Motor neuron (in vitro differentiated cells): ENCODE measurements around the gene RYR3. TPM values are rescaled to one million over a fixed set of nuclear protein-coding genes. Genes with fewer than 3 reads are reported as not detected.

Source experiments
- ATAC-seq, 8 experiments: fragments of 200-7000 bp; cut with Tn5 transposase; replicated peaks in 6 of 8; 2 replicates each; pipeline ENCODE4 v1.8.0; 2021; ENCODE audit warnings: mild to moderate bottlenecking in 8 of 8, moderate library complexity in 8 of 8
- H3K27ac ChIP-seq, 2 donors: fragments of 250-450 bp; sonication (Bioruptor Pico); 2 replicates each; pipeline ENCODE4 v1.9.0; 2021; ENCODE audit warnings: antibody characterized with exemption in 2 of 2, mild to moderate bottlenecking in 2 of 2, moderate library complexity in 1 of 2
- H3K4me1 ChIP-seq, 2 donors: fragments of 250-450 bp; sonication (Bioruptor Pico); replicated peaks in 1 of 2; 2 replicates each; pipeline ENCODE4 v1.6.1; 2021; ENCODE audit warnings: antibody characterized with exemption in 2 of 2, mild to moderate bottlenecking in 2 of 2, moderate library complexity in 1 of 2
- H3K4me3 ChIP-seq, 5 donors: fragments of 250-450 bp; sonication (Bioruptor Pico); 2 replicates each; pipeline ENCODE4 v1.9.0; 2021; ENCODE audit warnings: antibody characterized with exemption in 5 of 5, mild to moderate bottlenecking in 5 of 5, moderate library complexity in 4 of 5
- WGBS, 10 experiments: fragments of 450-650 bp; shearing (Covaris generic); methylation state at CpG; one replicate each; pipeline ENCODE4 v1.0.0; 2022; 5-methylcytosine and 5-hydroxymethylcytosine counted together
- in situ Hi-C, 9 experiments: fragments of 400-800 bp; cut with MboI; loops; one replicate each; pipeline ENCODE4 v1.15.0; 2021; ENCODE audit warnings: low sequenced_read_pairs in 9 of 9, low pct_unique_long_range_greater_than_20kb in 2 of 9; ENCODE audit not compliant: unreplicated experiment in 9 of 9
- total RNA-seq, 8 experiments: library from RNA; unstranded; fragments of 300-600 nt; gene quantifications; 2 replicates each; pipeline versions ENCODE4 v1.2.3 to v1.2.4, GENCODE V29; 2022

The RYR3 gene
- total RNA-seq, 8 experiments from 2014 or later: 0.51 to 5.8 (median 2.2) TPM

- 0 to 55% (median 18%) methylated on average over 2 to 8 of the region's 9 CpGs for WGBS, 10 experiments
- Histone ChIP-seq H3K27ac (no peak overlapping the region), H3K4me1 (peaks cover 7 to 8% of the 10 kb centered on the region in 2 donors), H3K4me3 (no peak overlapping the region)
- in situ Hi-C loops: loop anchor here in 1 of 9 experiments (25.0 kb wide), 1 partner anchor 98 kb away; no protein-coding TSS in a partner anchor
- peak in 7 of 8 experiments; percentile 25 to 68 (median 47) for ATAC-seq
These were observed 524.4 kb downstream of the RYR3 start for GRCh38 chr15:33834892-33835743.

- in situ Hi-C loops: loop anchor here in 1 of 9 experiments (25.0 kb wide), 1 partner anchor 100 kb away; no protein-coding TSS in a partner anchor
- ATAC-seq: no peak
- Histone ChIP-seq H3K4me3 (no peak overlapping the region), H3K27ac (no peak overlapping the region), H3K4me1 (peaks cover 7 to 8% of the 10 kb centered on the region in 2 donors)
- WGBS, 10 experiments: 57 to 100% (median 83%) methylated on average over 1 of the region's 1 CpG; no CpG with 5 or more reads in 5 of the 10 experiments
These were observed 526.5 kb downstream of the RYR3 start for GRCh38 chr15:33837294-33837693.

- ATAC-seq: no peak
- Histone ChIP-seq H3K4me3 (no peak overlapping the region), H3K4me1 (peaks cover 7 to 8% of the 10 kb centered on the region in 2 donors), H3K27ac (no peak overlapping the region)
- in situ Hi-C loops: loop anchor here in 1 of 9 experiments (25.0 kb wide), 1 partner anchor 102 kb away; no protein-coding TSS in a partner anchor
- 70 to 100% (median 94%) methylated on average over 2 of the region's 2 CpGs; no CpG with 5 or more reads in 2 of the 10 experiments for WGBS, 10 experiments
These were observed 528.8 kb downstream of the RYR3 start for GRCh38 chr15:33839540-33839939.

GRCh38 chr15:33840615-33841014 is 529.8 kb downstream of the RYR3 start:
- WGBS, 10 experiments: 52 to 100% (median 78%) methylated on average over 1 to 3 of the region's 3 CpGs

GRCh38 chr15:33844186-33844585 is 533.4 kb downstream of the RYR3 start:
- no peaks in the 10 kb centered on the region for H3K4me1 ChIP-seq
- peak in 1 of 8 experiments; percentile 46 for ATAC-seq
- no peak overlapping the region for H3K4me3 ChIP-seq
- no peak overlapping the region for H3K27ac ChIP-seq
- in situ Hi-C loops: loop anchor here in 1 of 9 experiments (25.0 kb wide), 1 partner anchor 107 kb away; no protein-coding TSS in a partner anchor
- WGBS, 10 experiments: 16 to 92% (median 47%) methylated on average over 1 to 4 of the region's 4 CpGs

More at GRCh38 chr15:33840615-33841014, 529.8 kb downstream of the RYR3 start:
- no peak for ATAC-seq
- no peak overlapping the region for H3K27ac ChIP-seq
- in situ Hi-C loops: loop anchor here in 1 of 9 experiments (25.0 kb wide), 1 partner anchor 103 kb away; no protein-coding TSS in a partner anchor
- H3K4me1 ChIP-seq: peaks cover under 1 to 3% of the 10 kb centered on the region in 2 donors
- H3K4me3 ChIP-seq: no peak overlapping the region

GRCh38 chr15:33844597-33844996 is 533.8 kb downstream of the RYR3 start:
- Histone ChIP-seq H3K4me1 (no peaks in the 10 kb centered on the region), H3K27ac (no peak overlapping the region), H3K4me3 (no peak overlapping the region)
- in situ Hi-C loops: loop anchor here in 1 of 9 experiments (25.0 kb wide), 1 partner anchor 107 kb away; no protein-coding TSS in a partner anchor
- WGBS, 10 experiments: 51 to 100% (median 87%) methylated on average over 1 to 4 of the region's 4 CpGs; no CpG with 5 or more reads in 2 of the 10 experiments
- ATAC-seq: no peak

GRCh38 chr15:33846142-33846541 is 535.4 kb downstream of the RYR3 start:
- H3K4me1 ChIP-seq: no peaks in the 10 kb centered on the region
- ATAC-seq: peak in 3 of 8 experiments; percentile 87 to 98 (median 97)
- WGBS, 10 experiments: 60 to 100% (median 92%) methylated on average over 1 of the region's 2 CpGs; no CpG with 5 or more reads in 4 of the 10 experiments
- H3K27ac ChIP-seq: no peak overlapping the region
- in situ Hi-C loops: loop anchor here in 1 of 9 experiments (25.0 kb wide), 1 partner anchor 109 kb away; no protein-coding TSS in a partner anchor
- H3K4me3 ChIP-seq: no peak overlapping the region

- ATAC-seq: peak in 2 of 8 experiments; percentile 32 to 73
- WGBS, 10 experiments: 60 to 96% (median 79%) methylated on average over 1 to 6 of the region's 6 CpGs; no CpG with 5 or more reads in 1 of the 10 experiments
- in situ Hi-C loops: loop anchor here in 1 of 9 experiments (25.0 kb wide), 1 partner anchor 110 kb away; no protein-coding TSS in a partner anchor
- Histone ChIP-seq H3K4me1 (no peaks in the 10 kb centered on the region), H3K27ac (no peak overlapping the region), H3K4me3 (no peak overlapping the region)
These were observed 536.1 kb downstream of the RYR3 start for GRCh38 chr15:33846862-33847261.

GRCh38 chr15:33848011-33848410 is 537.2 kb downstream of the RYR3 start:
- no peak overlapping the region for H3K27ac ChIP-seq
- ATAC-seq: no peak
- 52 to 100% (median 95%) methylated on average over 1 to 3 of the region's 3 CpGs; no CpG with 5 or more reads in 5 of the 10 experiments for WGBS, 10 experiments
- in situ Hi-C loops: loop anchor here in 1 of 9 experiments (25.0 kb wide), 1 partner anchor 111 kb away; no protein-coding TSS in a partner anchor
- H3K4me1 ChIP-seq: no peaks in the 10 kb centered on the region
- no peak overlapping the region for H3K4me3 ChIP-seq

GRCh38 chr15:33851079-33851478 is 540.3 kb downstream of the RYR3 start:
- no peak overlapping the region for H3K27ac ChIP-seq
- 43 to 100% (median 83%) methylated on average over 1 of the region's 1 CpG; no CpG with 5 or more reads in 3 of the 10 experiments for WGBS, 10 experiments
- no peaks in the 10 kb centered on the region for H3K4me1 ChIP-seq
- no peak for ATAC-seq
- in situ Hi-C loops: no loop called here
- no peak overlapping the region for H3K4me3 ChIP-seq

GRCh38 chr15:33852094-33852493 is 541.3 kb downstream of the RYR3 start:
- H3K4me3 ChIP-seq: no peak overlapping the region
- WGBS, 10 experiments: 57 to 83% (median 71%) methylated on average over 1 of the region's 1 CpG; no CpG with 5 or more reads in 3 of the 10 experiments
- H3K27ac ChIP-seq: no peak overlapping the region
- peak in 1 of 8 experiments; percentile 23 for ATAC-seq
- in situ Hi-C loops: no loop called here
- no peaks in the 10 kb centered on the region for H3K4me1 ChIP-seq

- H3K27ac ChIP-seq: no peak overlapping the region
- in situ Hi-C loops: no loop called here
- H3K4me1 ChIP-seq: no peaks in the 10 kb centered on the region
- H3K4me3 ChIP-seq: no peak overlapping the region
- ATAC-seq: peak in 2 of 8 experiments; percentile 87
- 6 to 80% (median 77%) methylated on average over 1 to 2 of the region's 2 CpGs; no CpG with 5 or more reads in 7 of the 10 experiments for WGBS, 10 experiments
These were observed 541.8 kb downstream of the RYR3 start for GRCh38 chr15:33852570-33852969.

GRCh38 chr15:33857726-33858125 is 547.0 kb downstream of the RYR3 start:
- in situ Hi-C loops: no loop called here
- H3K4me3 ChIP-seq: no peak overlapping the region
- no peaks in the 10 kb centered on the region for H3K4me1 ChIP-seq
- ATAC-seq: no peak
- 90 to 100% (median 95%) methylated on average over 1 to 13 of the region's 13 CpGs; no CpG with 5 or more reads in 2 of the 10 experiments for WGBS, 10 experiments
- no peak overlapping the region for H3K27ac ChIP-seq
